Right cardiac atrium (tissue), 5 donors: ENCODE data around the gene CMTM7. TPM values are rescaled to one million over a fixed set of nuclear protein-coding genes. Genes with fewer than 3 reads are reported as not detected.

ENCODE experiments used
- ATAC-seq, 2 donors: fragments of 200-7000 bp; cut with Tn5 transposase; one replicate each; pipeline versions ENCODE4 v1.8.0 to v1.9.1; 2020; ENCODE audit warnings: moderate library complexity in 2 of 2, mild to moderate bottlenecking in 1 of 2
- DNase-seq, 3 donors: peaks; one replicate each; pipeline ENCODE4 v3.0.0-alpha.2; 2020
- H3K27ac ChIP-seq: one replicate; pipeline ENCODE4 v1.5.1; 2013; ENCODE audit warnings: mild to moderate bottlenecking, low read length, control low read depth, moderate library complexity
- H3K27me3 ChIP-seq: one replicate; pipeline ENCODE4 v1.6.1; 2013; ENCODE audit not compliant: control insufficient read depth, insufficient read depth
- H3K4me1 ChIP-seq: one replicate; pipeline ENCODE4 v1.6.1; 2013; ENCODE audit warnings: low read length; ENCODE audit not compliant: control insufficient read depth, insufficient read depth
- H3K4me3 ChIP-seq: one replicate; pipeline ENCODE4 v1.5.1; 2013; ENCODE audit warnings: low read length, control low read depth
- H3K9me3 ChIP-seq: one replicate; pipeline ENCODE4 v1.6.1; 2013; ENCODE audit warnings: low read length; ENCODE audit not compliant: control insufficient read depth
- WGBS: extraction: QIAGEN DNeasy Blood & Tissue Kit; methylation state at CpG from one replicate; pipeline ENCODE4 v1.1.7; 2013; 5-methylcytosine and 5-hydroxymethylcytosine counted together
- intact Hi-C, 4 donors: fragments of 100-400 bp; cut with DNase I; formaldehyde crosslinking; loops; one replicate each; pipeline versions ENCODE4 v1.11.0 to v1.14.0; 2022 to 2023
- polyA plus RNA-seq: library from polyadenylated mRNA; stranded (reverse); fragments of 200-250 nt; gene quantifications from one replicate; pipeline ENCODE4 v1.2.3, GENCODE V29; 2013
- total RNA-seq, 4 donors: library from RNA; stranded (reverse); fragmentation: NEBNext Ultra II Directional; extraction: Animal tissue kit (Norgen Biotek cat#: 25700); gene quantifications; one replicate each; pipeline ENCODE4 v1.2.1, GENCODE V29; 2021
- donor health status: healthy with polysubstance abuse.
- donor health status: DM: no; HTN: yes; CAD: no.
- donor health status: DM: no; HTN: no; CAD: no.
- donor health status: DM: no; HTN: yes; CAD: no; lungs with severe emphysema.
- donor health status: DM: yes; HTN: yes; CAD: no.

CMTM7 gene
- total and polyA plus RNA-seq, 5 donors = 4.8 to 8.4 (median 6.7) TPM

GRCh38 chr3:32428092-32429068 is 36.7 kb downstream of the CMTM7 start:
- ATAC-seq = no peak
- 75% methylated on average over 12 of the region's 12 CpGs for WGBS

DNA sequence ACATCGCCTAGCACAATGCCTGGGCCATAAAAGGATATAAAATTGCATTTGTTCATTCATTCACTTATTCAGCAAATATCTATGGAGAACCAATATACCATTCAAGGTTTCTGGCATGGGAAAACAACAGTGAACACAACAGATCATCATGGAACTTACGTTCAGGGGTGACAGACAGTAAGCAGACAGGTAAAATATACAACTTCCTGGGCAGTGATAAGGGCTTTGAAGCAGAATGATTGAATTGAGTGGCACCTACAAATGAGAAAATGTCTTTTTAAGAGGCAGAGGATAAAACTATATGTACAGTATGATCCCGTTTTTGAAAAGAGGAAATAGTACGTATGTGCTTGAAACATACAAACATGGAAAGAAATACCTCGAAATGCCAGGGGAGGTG is 39.2 kb downstream of the CMTM7 start:
- Histone ChIP-seq H3K27me3 (no peaks in the 10 kb centered on the region), H3K27ac (no peak overlapping the region), H3K4me1 (no peaks in the 10 kb centered on the region), H3K9me3 (no peaks in the 10 kb centered on the region), H3K4me3 (no peak overlapping the region)
- DNase-seq (no peak), ATAC-seq (no peak)
- intact Hi-C loops = no loop called here
- 82% methylated on average over 5 of the region's 5 CpGs for WGBS

More at GRCh38 chr3:32428092-32429068, 36.7 kb downstream of the CMTM7 start:
- no peaks in the 10 kb centered on the region for H3K9me3 ChIP-seq
- H3K27me3 ChIP-seq = no peaks in the 10 kb centered on the region
- peaks cover 3% of the 10 kb centered on the region for H3K4me1 ChIP-seq
- DNase-seq = no peak
- H3K4me3 ChIP-seq = no peak overlapping the region
- intact Hi-C loops = no loop called here
- no peak overlapping the region for H3K27ac ChIP-seq

DNA sequence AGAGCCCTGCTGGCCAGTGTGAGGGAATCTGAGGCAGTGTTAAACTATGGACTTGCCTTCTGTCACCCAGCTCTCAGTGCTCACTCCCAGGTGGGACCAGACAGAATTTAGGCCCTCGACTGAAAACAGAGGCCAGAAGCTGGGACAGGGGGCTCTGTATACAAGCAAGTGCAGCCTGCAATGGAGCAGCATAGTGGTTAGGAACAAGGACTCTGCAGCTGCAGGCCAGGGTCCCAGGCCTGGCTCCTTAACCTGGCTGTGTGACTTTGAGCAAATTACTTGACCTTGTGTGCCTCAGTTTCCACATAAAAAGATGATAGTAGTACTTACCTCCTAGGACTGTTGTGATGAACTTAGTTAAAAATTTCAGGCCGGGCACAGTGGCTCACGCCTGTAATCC is 39.8 kb downstream of the CMTM7 start:
- no peaks in the 10 kb centered on the region for H3K27me3 ChIP-seq
- intact Hi-C loops = no loop called here
- ATAC-seq (no peak), DNase-seq (no peak)
- WGBS = 95% methylated on average over 3 of the region's 3 CpGs
- H3K27ac ChIP-seq = no peak overlapping the region
- H3K4me3 ChIP-seq = no peak overlapping the region
- H3K4me1 ChIP-seq = peaks cover 2% of the 10 kb centered on the region
- H3K9me3 ChIP-seq = no peaks in the 10 kb centered on the region

DNA sequence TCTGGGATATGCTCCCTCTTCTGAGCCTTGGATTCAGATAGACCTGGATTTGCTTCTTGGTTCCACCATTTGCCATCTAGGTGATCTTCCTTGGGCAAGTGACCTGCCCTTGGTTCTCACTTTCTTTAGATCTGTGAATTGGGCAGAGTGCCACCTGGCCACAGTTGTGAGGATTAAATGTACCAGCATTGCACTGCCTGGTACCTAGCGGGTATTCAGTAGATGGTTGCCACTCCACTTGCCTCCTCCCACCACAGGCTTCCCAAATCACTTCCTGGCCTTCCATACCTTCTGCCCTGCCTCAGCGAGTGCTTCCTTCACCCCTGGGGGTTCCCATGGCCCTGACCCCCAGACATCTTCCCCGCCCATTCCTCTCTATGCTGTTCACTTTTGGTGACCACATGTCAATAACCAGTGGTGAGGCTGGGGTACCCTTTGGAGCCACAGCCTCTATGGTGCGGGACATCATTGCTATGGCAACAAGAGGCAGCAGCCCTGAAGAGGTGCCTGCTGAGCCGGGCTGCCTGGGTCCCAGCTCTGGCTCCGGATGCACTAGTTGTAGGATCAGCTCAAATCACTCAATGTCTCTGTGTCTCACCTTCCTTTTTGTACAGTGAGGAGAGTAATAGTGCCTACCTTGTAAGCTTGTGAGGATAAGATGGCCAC is 40.5 kb downstream of the CMTM7 start:
- no peak overlapping the region for H3K27ac ChIP-seq
- 95% methylated on average over 6 of the region's 6 CpGs for WGBS
- H3K4me3 ChIP-seq = no peak overlapping the region
- H3K9me3 ChIP-seq = no peaks in the 10 kb centered on the region
- H3K27me3 ChIP-seq = no peaks in the 10 kb centered on the region
- peaks cover 2% of the 10 kb centered on the region for H3K4me1 ChIP-seq
- ATAC-seq = no peak
- intact Hi-C loops = no loop called here
- DNase-seq = no peak

DNA sequence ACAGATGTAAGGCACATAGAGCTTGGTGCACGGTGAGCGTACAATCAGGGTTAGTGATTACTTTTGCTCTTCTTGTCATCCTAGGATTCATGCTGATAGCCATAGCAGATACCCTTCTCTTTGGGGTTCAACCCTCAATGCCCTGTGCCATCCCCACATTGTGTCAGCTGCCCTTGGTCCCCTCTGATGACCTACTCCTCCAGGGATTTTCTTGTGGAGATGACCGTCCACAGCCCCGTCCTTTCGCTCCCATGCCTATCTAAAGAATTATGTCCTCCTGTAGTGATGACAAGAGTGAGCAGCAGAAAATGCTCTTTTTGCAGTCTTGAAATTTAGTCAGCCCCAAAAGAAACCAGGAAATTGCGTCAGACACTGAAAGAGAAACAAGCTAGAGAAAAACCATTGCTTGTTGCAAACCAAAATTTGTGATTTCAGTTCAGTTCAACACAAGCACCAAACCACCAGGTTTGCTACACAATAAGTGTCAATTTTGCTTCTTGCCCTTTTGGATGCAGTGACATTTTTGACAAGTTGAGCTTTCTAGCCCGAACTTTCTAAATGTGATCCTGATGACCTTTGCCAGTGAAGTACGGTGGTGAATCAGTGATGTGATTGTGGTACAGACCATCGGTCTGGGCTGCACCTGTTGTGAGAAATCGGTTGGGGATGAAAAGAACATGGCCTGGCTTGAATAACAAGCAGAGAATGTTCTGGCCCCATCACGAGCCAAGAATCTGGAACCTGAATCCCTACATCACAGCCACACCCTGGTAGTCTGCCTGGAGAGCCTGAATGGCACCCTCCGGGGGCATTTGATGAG is 41.3 kb downstream of the CMTM7 start:
- no peaks in the 10 kb centered on the region for H3K27me3 ChIP-seq
- peaks cover 2% of the 10 kb centered on the region for H3K4me1 ChIP-seq
- no peak overlapping the region for H3K27ac ChIP-seq
- 83% methylated on average over 12 of the region's 12 CpGs for WGBS
- DNase-seq (no peak), ATAC-seq (no peak)
- no peak overlapping the region for H3K4me3 ChIP-seq
- intact Hi-C loops = no loop called here
- no peaks in the 10 kb centered on the region for H3K9me3 ChIP-seq

- no peaks in the 10 kb centered on the region for H3K9me3 ChIP-seq
- ATAC-seq (no peak), DNase-seq (no peak)
- H3K27ac ChIP-seq = no peak overlapping the region
- H3K4me1 ChIP-seq = peaks cover 2% of the 10 kb centered on the region
- no peak overlapping the region for H3K4me3 ChIP-seq
- intact Hi-C loops = no loop called here
- 97% methylated on average over 4 of the region's 4 CpGs for WGBS
- no peaks in the 10 kb centered on the region for H3K27me3 ChIP-seq
Measured at GRCh38 chr3:32434206-32434605, 42.6 kb downstream of the CMTM7 start.

DNA sequence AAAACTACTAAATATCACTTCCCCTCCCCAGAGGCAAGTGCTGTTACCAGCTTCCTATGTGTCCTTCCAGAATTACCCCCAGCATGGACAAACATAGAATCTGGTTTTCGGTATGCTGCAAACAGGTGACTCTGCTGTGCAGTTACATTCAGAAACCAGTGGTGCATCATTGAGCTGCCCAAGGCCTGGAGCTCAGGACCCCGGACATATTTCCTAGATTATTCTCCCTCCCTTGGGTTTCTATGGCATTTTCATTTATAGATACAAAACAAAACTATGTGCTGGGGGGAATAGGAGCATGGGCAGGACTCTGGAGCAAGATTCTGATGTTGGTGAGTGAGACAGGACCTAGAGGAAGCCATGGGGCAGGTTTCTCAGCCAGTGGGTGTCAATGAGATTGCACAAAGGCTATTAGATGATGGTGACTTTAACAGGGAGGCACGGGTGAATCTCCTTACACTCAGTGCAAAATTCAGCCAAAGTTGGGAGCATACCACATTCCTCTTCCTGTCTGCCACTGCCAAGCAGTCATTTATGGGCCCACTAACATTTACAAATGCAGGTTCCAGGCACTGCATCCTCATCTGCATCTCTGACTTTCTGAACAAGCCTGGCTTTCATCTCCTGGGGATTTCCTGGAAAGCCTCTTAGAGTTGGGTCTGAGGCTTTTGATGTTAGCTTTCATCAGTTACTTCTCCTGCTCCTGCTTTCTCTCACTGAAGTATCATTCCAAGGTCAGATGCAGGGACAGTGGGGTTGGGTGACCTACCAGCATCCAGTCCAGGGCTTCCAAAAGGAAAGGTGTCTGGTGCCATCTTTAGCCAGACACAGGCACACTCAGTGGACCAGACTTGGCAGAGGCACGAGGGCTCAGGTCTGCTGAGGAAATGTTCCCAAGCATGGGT is 44.5 kb downstream of the CMTM7 start:
- intact Hi-C loops = no loop called here
- WGBS = 82% methylated on average over 4 of the region's 4 CpGs
- H3K27me3 ChIP-seq = no peaks in the 10 kb centered on the region
- H3K9me3 ChIP-seq = no peaks in the 10 kb centered on the region
- no peak overlapping the region for H3K4me3 ChIP-seq
- DNase-seq (no peak), ATAC-seq (no peak)
- H3K27ac ChIP-seq = no peak overlapping the region
- H3K4me1 ChIP-seq = peaks cover 2% of the 10 kb centered on the region

GRCh38 chr3:32436816-32437189 is 45.1 kb downstream of the CMTM7 start:
- intact Hi-C loops = no loop called here
- Histone ChIP-seq H3K9me3 (no peaks in the 10 kb centered on the region), H3K27ac (no peak overlapping the region), H3K4me1 (peaks cover 2% of the 10 kb centered on the region), H3K27me3 (no peaks in the 10 kb centered on the region), H3K4me3 (no peak overlapping the region)
- no peak for DNase-seq
- ATAC-seq = no peak
- 97% methylated on average over 4 of the region's 4 CpGs for WGBS

GRCh38 chr3:32437896-32438295 is 46.2 kb downstream of the CMTM7 start:
- ATAC-seq = no peak
- Histone ChIP-seq H3K27me3 (no peaks in the 10 kb centered on the region), H3K9me3 (no peaks in the 10 kb centered on the region), H3K4me1 (peaks cover 2% of the 10 kb centered on the region), H3K27ac (peak overlapping the region; percentile 56), H3K4me3 (no peak overlapping the region)
- WGBS = 94% methylated on average over 7 of the region's 7 CpGs
- intact Hi-C loops = no loop called here
- no peak for DNase-seq

- DNase-seq (no peak), ATAC-seq (peak; percentile 55 to 77)
- H3K9me3 ChIP-seq = no peaks in the 10 kb centered on the region
- H3K4me1 ChIP-seq = peaks cover 2% of the 10 kb centered on the region
- intact Hi-C loops = no loop called here
- WGBS = 68% methylated on average over 10 of the region's 10 CpGs
- no peak overlapping the region for H3K27ac ChIP-seq
- H3K27me3 ChIP-seq = no peaks in the 10 kb centered on the region
- H3K4me3 ChIP-seq = no peak overlapping the region
Measured at GRCh38 chr3:32438596-32439344, 47.1 kb downstream of the CMTM7 start.
